ENCODE results near the gene GTF3C1. TPM values are rescaled to one million over a fixed set of nuclear protein-coding genes. Genes with fewer than 3 reads are reported as not detected.

Gene GTF3C1
- total RNA-seq, 4 donors from 2014 or later = 58.5 to 120 (median 112) TPM

- H3K4me1 ChIP-seq = no peaks in the 10 kb centered on the region
- peaks cover 83 to 87% of the 10 kb centered on the region in 2 donors for H3K36me3 ChIP-seq
- no peak for DNase-seq
- peak overlapping the region in 1 of 3 donors; percentile 37 for H3K27ac ChIP-seq
- intact Hi-C loops (cut with DNase I) = no loop called here
- no peak overlapping the region for H3K4me3 ChIP-seq (replicated peaks in 1 of 3)
- TF ChIP-seq POLR2A (IDR thresholded peaks at IDR 0.05) = no peak
- no peak for TF ChIP-seq CTCF (IDR thresholded peaks at IDR 0.05)
- no peaks in the 10 kb centered on the region for H3K9me3 ChIP-seq
- H3K27me3 ChIP-seq = no peaks in the 10 kb centered on the region
- 93% methylated on average over 11 to 16 of the region's 16 CpGs for WGBS, 2 donors
Measured at GRCh38 chr16:27491894-27492587, 57.7 kb downstream of the GTF3C1 start.

- intact Hi-C loops (cut with DNase I) = no loop called here
- H3K36me3 ChIP-seq = peaks cover 84 to 94% of the 10 kb centered on the region in 2 donors
- H3K4me1 ChIP-seq = no peaks in the 10 kb centered on the region
Measured at GRCh38 chr16:27489906-27490305, 59.8 kb downstream of the GTF3C1 start.

GRCh38 chr16:27489421-27489820 lies 60.3 kb downstream of the GTF3C1 start:
- no peaks in the 10 kb centered on the region for H3K9me3 ChIP-seq
- no peak for DNase-seq
- no peaks in the 10 kb centered on the region for H3K27me3 ChIP-seq
- H3K36me3 ChIP-seq = peaks cover 84 to 94% of the 10 kb centered on the region in 2 donors
- H3K4me3 ChIP-seq (replicated peaks in 1 of 3) = no peak overlapping the region
- H3K27ac ChIP-seq = no peak overlapping the region
- no peak for TF ChIP-seq POLR2A (IDR thresholded peaks at IDR 0.05)
- TF ChIP-seq CTCF (IDR thresholded peaks at IDR 0.05) = no peak
- intact Hi-C loops (cut with DNase I) = no loop called here
- H3K4me1 ChIP-seq = no peaks in the 10 kb centered on the region
- WGBS, 2 donors = 96% methylated on average over 18 to 21 of the region's 21 CpGs

More at GRCh38 chr16:27489906-27490305, 59.8 kb downstream of the GTF3C1 start:
- Histone ChIP-seq H3K4me3 (replicated peaks in 1 of 3) (no peak overlapping the region), H3K27me3 (no peaks in the 10 kb centered on the region), H3K9me3 (no peaks in the 10 kb centered on the region), H3K27ac (no peak overlapping the region)
- WGBS, 2 donors = 91 to 95% methylated on average over 7 of the region's 7 CpGs
- TF ChIP-seq CTCF (IDR thresholded peaks at IDR 0.05) = no peak
- no peak for TF ChIP-seq POLR2A (IDR thresholded peaks at IDR 0.05)
- DNase-seq = no peak

- no peak for TF ChIP-seq POLR2A (IDR thresholded peaks at IDR 0.05)
- TF ChIP-seq CTCF (IDR thresholded peaks at IDR 0.05) = no peak
- intact Hi-C loops (cut with DNase I) = no loop called here
- H3K27ac ChIP-seq = no peak overlapping the region
Measured at GRCh38 chr16:27486760-27487159, 63.0 kb downstream of the GTF3C1 start.

GRCh38 chr16:27486344-27486743 lies 63.4 kb downstream of the GTF3C1 start:
- TF ChIP-seq CTCF (IDR thresholded peaks at IDR 0.05) (no peak), POLR2A (IDR thresholded peaks at IDR 0.05) (no peak)
- Histone ChIP-seq H3K27ac (no peak overlapping the region), H3K9me3 (no peaks in the 10 kb centered on the region), H3K4me3 (replicated peaks in 1 of 3) (no peak overlapping the region), H3K4me1 (peaks cover 12% of the 10 kb centered on the region in 2 donors), H3K27me3 (no peaks in the 10 kb centered on the region), H3K36me3 (peaks cover 90 to 95% of the 10 kb centered on the region in 2 donors)
- WGBS, 2 donors = 90 to 92% methylated on average over 8 of the region's 8 CpGs
- intact Hi-C loops (cut with DNase I) = no loop called here
- DNase-seq = no peak

More at GRCh38 chr16:27486760-27487159, 63.0 kb downstream of the GTF3C1 start:
- Histone ChIP-seq H3K27me3 (no peaks in the 10 kb centered on the region), H3K36me3 (peaks cover 90 to 94% of the 10 kb centered on the region in 2 donors), H3K4me1 (peaks cover 12% of the 10 kb centered on the region in 2 donors), H3K4me3 (replicated peaks in 1 of 3) (no peak overlapping the region), H3K9me3 (no peaks in the 10 kb centered on the region)
- 94 to 97% methylated on average over 3 of the region's 3 CpGs for WGBS, 2 donors
- no peak for DNase-seq

All from thyroid gland (tissue), 4 donors.